ENCODE results near the gene ATG2A.

Gene ATG2A

DNA sequence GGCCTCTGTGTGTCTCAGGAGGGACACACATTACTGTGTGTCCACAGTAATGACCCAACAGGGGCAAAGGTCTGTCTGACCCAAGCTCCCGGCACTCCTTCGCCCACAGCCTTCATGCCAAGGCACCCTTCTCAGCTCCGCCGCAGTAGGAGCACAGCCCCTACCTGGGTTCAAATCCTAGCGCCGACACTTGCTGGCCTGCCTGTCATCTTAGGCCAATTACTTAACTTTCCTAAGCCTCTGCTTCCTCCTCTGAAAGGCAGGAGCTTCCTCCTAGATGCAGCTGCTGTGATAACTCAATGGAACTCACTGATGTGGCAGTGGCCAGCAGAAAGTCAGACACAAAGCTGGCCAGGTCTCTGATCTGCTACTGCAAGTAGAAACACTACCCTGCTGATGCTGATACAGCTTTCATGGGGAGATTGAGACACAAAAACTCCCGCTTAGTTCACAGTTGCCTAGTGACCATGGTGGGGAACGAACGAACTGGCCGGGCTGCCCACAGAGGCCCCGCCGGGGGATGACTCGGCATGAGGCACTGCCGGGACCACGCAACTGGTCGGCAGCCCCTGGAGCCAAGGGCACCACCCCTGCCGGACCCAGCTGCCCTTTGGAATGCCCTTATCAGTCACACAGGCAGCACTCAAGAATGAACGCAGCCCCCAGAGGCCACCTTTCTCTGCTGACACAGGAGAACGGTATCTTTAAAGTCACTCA, 46.7 kb downstream of the ATG2A start:
- no peak for DNase-seq (ENCODE audit: low spot score)

DNA sequence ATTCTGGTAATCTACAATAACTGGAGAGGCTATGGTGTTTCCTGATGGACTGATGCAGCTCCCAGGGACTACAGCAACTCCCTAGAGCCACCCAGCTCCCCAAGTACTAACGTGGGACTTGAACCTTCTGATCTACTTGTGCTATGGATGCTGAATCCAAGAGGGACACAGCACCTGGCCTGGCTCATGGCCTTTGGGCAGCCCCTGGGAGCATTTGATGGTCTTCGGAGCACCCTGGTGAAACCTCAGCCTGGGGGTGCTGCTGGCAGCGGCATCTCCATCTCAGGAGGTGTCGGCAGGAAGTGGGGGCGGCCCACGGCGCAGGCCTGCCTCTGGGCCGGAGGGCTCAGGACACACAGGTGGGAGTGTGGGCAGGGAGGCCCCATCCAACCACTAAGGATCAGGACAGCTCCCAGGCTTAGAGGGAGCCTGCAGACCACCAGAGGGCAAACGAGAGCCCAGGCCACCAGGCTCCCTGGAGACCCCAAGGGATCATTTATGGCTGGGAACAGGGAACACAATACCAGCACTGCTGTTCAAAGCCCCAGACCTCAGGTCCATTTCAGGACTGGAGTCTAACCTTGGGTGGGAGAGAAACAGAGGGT, 47.3 kb downstream of the ATG2A start:
- no peak for DNase-seq (ENCODE audit: low spot score)

DNA sequence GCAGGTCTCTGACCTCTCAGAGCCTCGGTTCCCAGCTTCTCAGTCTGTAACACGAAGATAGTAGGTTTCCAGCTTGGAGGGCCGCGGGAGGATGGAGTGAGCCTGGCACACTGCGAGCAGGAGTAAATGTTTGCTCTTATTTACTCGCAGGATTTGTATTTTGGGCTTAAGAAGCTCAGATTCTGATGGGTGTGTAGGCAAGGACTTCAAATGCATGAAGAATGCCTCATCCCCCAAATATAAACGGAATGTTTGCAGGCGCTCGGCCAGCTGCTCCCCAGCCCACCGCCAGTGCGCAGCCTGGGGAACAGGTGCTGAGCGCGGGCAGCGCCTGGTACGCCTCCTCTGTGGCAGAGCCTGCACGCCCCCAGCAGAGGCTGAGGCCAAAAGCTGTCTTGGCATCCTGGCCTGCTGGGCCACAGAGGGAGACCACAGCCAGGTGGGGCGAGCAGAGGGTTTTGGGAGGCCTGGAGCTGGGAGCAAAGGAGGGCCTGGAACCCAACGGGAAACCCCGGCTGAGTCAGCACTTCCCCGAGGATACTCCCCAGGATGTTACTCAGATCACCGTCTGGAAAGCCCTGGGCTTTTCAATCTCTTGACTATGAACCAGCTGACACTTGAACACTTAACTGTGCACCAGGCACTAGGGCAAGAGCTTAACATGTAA, 48.0 kb downstream of the ATG2A start:
- DNase-seq (ENCODE audit: low spot score), result no peak

DNA sequence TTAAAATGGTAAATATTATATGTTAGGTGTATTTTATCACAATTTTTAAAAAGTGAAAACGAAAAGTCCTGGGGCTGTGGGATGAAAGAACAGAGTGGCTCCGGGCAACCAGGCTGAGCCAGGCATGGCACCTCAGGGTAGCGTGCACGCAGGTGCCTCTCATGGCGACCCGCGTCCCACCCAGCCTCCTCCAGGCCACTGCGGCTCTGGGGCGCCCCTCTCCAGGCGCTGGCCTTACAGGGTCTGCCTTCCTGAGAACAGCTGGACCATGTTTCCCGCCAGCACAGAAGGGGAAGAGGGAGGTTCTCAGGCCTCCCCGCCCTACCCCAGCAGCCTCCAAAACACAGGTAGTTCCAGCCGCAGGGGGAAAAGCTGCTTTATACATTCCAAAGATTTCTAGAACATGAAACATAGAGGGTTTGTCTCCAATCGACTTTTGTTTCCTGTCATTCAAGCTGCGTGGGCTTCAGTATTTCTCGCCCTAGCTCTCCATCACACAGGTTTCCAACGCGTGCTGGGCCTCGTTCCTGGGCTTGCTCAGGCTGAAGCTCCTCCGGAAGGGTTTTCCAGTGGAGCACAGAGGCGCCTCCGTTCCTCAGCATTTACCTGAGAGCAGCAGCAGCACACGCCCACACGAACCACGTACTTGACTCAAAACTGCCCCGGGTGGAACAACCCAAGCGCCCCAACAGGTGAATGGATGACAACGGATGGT, 49.1 kb downstream of the ATG2A start:
- no peak for DNase-seq (ENCODE audit: low spot score)

DNA sequence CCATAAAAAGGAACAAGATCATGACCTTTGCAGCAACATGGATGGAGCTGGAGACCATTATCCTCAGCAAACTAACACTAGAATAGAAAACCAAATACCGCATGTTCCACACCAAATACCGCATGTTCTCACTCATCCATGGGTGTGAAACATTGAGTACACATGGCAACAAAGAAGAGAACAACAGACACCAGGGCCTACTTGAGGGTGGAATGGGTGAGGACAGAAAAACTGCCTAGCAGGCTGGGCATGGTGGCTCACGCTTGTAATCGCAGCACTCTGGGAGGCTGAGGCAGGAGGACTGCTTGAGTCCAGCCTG, 50.9 kb downstream of the ATG2A start:
- no peak for DNase-seq (ENCODE audit: low spot score)

DNA sequence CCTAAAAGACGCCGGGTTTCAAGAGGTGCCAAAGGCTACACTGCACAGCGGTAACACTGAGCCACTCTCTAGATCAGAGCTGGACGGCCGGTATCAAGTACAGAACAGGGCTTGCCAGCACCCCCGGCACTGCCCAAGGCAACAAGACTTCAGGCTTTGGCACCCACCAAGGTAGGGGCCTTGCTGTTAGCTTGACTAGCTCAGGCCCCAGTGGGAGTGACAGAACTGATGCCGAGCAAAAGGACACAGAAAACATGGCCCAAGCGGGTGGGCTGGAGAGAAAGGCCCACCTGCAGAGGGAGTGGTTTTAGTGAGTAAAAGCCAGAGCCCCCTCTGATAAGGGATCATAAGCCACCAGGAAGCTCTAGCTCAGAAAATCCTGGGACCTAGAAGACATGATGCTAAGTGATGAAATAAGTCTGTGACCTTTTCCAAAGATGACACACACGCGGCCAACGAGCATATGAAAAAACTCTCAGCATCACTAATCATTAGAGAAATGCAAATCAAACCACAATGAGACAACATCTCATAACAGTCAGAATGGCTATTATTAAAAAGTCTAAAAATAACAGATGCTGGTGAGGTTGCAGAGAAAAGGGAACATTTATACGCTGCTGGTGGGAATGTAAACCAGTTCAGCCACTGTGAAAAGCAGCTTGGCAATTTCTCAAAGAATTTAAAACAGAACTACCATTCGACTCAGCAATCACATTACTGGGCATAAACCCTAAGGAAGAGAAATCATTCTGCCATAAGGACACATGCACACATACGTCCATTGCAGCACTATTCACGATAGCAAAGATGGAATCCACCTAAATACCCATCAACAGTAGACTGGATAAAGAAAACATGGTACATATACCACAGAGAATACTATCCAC, 51.5 kb downstream of the ATG2A start:
- DNase-seq (ENCODE audit: low spot score), result no peak

DNA sequence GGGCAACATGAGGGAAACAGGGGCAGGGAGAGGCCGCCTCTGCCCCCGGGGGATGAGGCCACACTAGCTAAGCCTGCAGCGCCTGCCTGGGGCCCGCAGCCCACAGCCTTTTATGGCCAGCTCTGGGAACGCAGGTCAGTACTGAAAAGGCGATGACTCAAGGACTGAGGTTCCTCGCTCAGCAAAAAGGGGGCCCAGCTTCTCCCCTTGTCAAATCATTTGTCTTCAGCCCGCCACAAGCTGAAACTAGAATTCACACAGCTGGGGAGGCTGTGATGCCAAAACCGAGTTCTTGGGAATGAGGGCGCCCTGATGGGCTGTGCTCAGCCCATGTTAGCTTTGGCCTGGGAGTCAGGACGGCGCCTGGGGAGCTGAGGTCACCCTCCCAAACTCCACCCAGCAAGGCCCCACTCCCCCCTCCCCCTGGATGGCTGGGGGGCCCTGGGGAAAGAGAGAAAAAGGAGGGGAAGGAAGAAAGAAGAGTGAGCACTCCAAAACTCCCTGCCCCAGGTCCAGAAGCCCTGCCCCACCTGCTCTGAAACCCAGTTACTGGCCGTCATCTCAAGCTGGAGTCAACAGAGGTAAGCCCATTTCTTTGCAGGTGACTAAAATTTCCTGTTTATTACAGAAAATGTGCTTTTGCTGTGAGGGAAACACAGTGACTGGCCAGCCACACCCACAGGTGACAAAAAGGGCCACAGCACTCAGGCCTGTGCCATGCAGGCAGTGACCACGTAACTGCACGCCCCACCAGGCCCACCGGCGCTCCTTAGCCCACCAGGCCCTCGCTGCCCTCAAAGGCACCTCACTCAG, 52.3 kb downstream of the ATG2A start:
- DNase-seq (ENCODE audit: low spot score), result no peak

DNA sequence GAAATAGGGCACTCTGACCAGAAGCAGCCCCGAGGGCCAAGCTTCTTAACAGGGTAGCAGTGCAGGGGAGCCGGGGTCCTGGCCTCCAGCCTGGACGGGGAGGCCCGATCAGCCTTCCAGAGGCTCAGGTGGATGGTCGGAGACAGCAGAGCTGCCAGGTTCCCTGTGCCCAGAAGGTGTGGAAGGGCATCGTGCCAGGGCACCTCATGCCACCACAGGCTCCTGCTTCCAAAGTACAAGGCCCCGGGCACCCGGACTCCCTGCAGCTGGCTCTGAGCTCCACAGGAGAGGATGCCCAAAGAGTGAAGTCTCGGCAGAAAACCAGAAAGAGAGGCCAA, 52.9 kb downstream of the ATG2A start:
- no peak for DNase-seq (ENCODE audit: low spot score)

DNA sequence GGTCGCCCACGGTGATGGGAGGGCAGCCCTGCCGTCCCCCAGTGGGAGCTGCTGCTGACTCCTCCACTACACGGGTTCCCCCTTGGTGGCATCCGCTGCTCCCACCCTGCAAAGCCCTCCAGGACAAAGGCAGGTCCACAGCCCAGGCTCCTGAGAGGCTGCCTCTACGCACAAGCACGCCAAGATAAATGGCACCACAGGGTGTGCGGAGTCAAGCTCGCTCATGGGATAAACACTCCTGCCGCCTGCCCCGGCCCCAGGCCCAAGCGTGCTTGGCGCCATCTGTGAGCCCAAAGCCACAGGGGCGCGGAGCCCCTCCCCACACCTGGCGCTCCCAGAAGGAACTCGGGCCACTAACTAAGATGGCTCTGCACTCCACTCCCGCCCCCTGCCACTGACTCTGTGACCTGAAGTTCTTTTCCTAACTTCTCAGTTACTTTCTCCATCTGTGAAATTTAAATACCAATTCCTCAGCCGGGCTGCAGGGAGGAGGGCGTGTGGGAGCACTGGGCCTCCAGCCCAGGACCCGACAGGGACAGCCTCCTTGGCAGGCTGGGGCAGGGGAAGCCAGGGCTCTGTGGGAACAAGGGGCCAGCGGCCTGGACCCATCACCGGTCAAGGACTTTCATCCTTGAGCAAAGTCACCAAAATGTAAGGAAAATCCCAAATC, 53.5 kb downstream of the ATG2A start:
- no peak for DNase-seq (ENCODE audit: low spot score)

DNA sequence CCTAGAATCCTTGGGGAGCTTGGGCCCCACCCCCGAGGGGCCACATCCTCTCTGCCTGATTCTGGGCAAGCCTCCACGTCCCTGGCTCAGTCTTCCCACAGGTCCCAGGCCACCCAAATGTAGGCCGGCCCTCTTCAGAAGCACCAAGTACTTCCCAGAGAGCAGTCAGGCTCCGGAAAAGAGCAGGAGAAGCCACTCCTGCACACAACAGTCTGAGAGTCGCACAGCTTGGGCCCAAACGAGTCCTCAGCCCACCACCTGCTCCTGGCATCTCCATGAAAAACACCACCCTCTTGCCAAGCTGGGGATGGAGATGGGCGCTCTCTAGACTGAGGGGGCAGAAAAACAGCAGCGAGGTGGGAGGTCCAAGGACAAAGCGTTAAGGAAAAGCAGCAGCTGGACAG, 54.0 kb downstream of the ATG2A start:
- DNase-seq (ENCODE audit: low spot score), result no peak

DNA sequence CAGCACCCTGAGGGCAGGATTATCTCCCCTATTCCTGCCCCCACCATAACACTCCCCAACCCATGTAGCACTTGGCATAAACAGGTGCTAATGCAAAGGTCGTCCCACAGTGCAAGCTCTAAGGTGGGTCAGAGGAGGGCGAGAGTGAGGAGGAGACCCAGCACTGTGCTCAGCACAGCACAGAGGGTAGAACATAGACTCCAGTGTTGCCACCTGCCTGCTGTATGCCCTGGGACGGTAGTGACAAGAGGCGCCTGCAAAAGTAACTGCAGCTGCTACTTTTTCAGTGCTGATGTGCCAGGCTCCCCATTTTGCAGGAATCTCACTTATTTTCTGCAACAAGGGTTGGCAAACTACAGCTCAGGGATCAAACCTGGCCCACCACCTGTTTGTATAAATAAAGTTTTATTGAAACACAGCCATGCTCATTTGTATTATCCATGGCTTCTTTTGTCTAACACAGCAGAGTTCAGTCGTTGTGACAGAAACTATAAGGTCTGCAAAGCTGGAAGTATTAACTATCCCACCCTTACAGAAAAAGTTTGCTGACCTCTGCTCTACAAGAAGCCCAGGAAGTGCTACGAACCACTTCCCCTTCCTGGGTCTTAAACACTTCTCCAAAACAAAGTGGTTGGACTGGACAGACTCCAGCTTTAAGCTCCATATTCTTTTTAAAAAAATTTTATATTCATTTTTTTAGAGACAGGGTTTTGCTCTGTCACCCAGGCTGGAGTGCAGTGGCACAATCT, 55.6 kb downstream of the ATG2A start:
- peak; percentile 59 for DNase-seq (ENCODE audit: low spot score)

DNA sequence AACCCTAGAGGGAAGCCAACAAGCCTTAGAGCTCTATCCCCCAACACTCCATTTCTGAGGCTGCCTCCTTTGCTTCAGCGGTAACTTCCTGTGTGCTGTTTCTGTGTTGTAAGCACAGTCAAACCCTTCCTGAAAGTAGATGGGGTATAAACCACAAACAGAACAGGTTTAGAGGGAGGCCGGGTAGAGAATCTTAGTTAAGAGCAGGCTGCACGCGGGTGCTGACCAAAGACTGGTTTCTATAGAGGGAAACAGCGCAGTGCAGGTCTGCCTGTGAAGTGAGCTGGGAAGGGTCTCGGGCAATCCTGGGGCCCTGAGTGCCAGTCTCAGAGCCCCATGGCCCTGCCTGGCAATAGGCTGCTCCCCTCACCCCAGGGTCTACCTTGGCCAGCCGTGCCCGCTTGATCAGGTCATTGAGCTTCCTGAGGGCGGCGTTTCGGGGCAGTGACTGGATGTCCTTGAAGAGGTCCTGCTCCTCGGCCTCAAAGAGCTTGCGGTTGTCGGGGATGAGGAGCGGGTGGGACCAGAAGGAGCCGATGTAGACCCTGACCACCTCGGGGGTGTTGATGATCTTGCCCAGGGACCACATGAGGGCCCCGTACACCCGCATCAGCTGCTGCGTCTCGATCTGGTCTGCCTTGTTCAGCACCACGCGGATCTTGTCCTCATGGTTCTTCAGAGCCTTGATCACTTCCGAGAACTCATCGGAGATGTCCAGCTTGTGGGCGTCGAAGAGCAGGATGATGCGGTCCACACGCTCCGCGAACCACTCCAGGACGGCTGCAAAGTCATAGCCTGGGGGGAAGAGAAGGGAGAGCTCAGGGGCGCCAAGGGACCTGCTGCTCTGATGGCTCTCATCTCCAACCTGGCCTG, 57.2 kb downstream of the ATG2A start:
- no peak for DNase-seq (ENCODE audit: low spot score)

DNA sequence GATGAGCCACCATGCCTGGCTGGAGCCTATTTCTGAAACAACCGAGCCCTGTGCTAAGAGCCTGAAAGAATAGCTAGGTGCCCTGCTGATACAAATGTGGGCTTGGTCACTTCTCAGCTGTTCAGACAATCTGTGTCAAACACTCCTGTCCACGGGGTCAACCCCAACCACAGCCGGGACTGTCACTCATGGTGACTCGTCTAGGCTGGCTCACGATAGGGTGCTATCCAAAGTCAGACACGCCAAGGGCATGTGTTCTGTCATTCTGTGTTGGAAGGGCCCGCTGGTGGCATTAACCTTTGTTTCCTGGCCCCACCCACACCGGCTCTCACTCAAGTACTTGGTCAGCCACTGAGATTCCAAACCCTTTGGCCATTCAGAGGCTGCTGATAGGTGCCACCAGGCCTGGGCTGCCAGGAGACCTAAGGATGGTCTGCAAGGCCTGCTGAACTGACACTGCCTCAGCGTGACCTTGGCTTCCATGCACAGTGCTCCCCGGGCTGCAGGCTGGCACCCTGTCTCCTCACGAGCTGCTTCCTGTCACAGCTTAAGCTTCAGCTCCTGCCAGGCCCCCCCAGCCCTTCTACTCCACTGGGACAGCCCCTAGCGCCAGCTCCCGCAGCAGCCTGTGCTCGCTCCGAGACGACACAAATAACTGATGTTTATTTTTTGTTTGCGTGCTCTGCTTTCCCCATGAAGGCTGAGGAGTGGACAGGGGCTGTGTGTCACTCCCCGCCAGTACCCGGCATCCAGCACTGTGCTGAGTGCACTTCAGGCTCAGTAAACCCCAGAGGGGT, 58.3 kb downstream of the ATG2A start:
- no peak for DNase-seq (ENCODE audit: low spot score)

DNA sequence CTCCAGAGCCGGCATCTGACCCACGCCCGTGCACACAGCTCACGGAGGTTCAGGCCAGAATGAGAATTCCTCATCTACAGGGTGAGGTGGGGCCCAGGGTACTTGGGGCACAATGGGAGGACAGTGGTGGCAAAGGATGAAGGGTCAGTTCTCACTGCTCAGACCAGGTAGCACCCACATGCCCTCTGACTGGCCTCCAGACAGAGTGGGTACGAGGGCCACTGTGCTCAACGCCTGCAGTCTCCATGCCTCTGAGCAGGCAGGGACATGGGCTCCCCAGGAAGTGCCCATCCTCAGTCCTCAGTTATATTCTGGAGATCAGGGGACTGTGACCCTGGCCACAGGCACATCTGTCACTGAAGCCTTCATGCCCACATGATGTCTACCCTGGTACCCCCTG, 59.5 kb downstream of the ATG2A start:
- DNase-seq (ENCODE audit: low spot score), result no peak

DNA sequence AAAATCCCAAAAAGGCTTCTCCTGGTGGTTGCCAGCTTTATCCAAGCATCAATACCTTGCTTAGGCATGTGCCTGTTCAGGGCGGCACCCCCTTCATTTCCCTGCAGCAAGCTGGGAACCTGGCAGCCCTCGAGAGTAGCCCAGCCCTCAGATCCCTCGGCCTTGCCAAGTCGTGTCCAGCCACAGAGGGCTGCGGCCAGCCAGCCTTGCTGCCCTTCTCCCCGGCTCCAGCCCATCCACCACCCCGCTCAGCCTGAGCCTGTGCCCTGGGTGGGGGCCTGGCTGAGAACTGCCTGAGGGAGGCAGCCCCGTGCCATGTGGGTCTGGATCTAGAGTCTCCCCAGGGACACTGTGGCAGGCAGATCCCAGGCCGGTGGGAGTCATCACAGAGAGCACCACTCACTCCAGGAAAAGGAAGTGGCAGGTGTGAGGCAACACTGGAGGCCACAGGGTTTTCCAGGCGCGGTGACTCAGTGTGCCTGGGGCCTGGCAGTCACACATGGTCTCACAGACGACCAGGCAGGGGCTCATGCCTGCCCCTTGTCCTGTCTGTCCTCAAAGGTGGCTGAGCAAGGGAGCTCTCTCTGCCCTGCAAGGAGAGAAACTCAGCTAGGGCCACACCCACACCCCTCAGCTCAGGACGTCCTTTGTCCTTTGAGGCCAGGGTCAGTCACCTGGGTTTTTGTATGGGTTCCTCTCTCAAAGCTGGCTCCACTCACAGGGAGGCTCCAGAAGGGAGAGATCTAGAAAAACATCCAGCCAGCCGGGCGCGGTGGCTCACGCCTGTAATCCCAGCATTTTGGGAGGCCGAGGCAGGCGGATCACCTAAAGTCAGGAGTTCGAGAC, 60.4 kb downstream of the ATG2A start:
- DNase-seq (ENCODE audit: low spot score), result no peak

DNA sequence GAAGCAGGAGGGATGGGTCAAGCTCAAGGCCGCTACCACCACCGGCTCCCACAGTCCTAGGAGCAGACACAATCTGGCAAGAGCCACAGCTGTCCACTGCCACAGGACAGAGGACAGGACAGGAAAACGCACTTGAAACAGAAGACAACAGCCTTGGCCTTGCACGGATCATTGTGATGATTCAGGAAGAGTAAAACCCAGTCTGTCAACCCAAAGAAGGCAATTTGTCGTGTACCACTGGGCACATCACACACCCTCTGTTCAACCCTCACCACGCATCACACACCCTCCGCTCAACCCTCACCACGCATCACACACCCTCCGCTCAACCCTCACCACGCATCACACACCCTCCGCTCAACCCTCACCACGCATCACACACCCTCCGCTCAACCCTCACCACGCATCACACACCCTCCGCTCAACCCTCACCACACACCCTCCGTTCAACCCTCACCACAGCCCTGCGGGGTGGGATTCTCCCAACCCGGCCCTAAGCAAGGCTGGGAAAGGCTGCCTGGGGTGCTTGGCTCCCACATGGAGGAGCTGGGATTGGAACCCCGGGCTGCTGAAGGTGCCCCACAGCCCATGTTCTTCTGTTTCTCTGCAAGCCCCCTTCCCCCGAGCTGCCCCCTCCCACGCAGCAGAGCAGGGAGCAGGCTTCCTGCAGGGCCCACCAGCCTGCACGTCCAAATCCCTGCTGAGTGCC, 61.3 kb downstream of the ATG2A start:
- no peak for DNase-seq (ENCODE audit: low spot score)

All from pons (tissue), 1 donor.